Hepatocyte (in vitro differentiated cells): ENCODE data around the gene KCTD17. TPM values are rescaled to one million over a fixed set of nuclear protein-coding genes. Genes with fewer than 3 reads are reported as not detected.

Source experiments
- DNase-seq: peaks from one replicate; pipeline ENCODE4 v3.0.0-alpha.2; 2016; ENCODE audit warnings: low spot score
- H2AFZ ChIP-seq: fragments of 200-600 bp; sonication (generic); 2 replicates; pipeline ENCODE4 v1.6.0; 2016; ENCODE audit warnings: antibody characterized with exemption, mild to moderate bottlenecking
- H3K27ac ChIP-seq: fragments of 200-600 bp; sonication (generic); 2 replicates; pipeline ENCODE4 v1.5.1; 2016; ENCODE audit warnings: mild to moderate bottlenecking
- H3K27me3 ChIP-seq: fragments of 200-600 bp; sonication (generic); 2 replicates; pipeline ENCODE4 v1.6.1; 2016
- H3K36me3 ChIP-seq: fragments of 200-600 bp; sonication (generic); replicated peaks from 2 replicates; pipeline ENCODE4 v1.5.1; 2016; ENCODE audit warnings: low read depth; ENCODE audit not compliant: insufficient read depth
- H3K4me1 ChIP-seq: fragments of 200-600 bp; sonication (generic); 2 replicates; pipeline ENCODE4 v1.5.1; 2016; ENCODE audit warnings: mild to moderate bottlenecking, moderate library complexity; ENCODE audit not compliant: insufficient read depth
- H3K4me2 ChIP-seq: fragments of 200-600 bp; sonication (generic); 2 replicates; pipeline ENCODE4 v1.6.0; 2016
- H3K4me3 ChIP-seq: fragments of 200-600 bp; sonication (generic); 2 replicates; pipeline ENCODE4 v1.5.1; 2016; ENCODE audit warnings: mild to moderate bottlenecking
- H3K79me2 ChIP-seq: fragments of 200-600 bp; sonication (generic); 2 replicates; pipeline ENCODE4 v1.6.0; 2017; ENCODE audit warnings: mild to moderate bottlenecking
- H3K9me2 ChIP-seq: fragments of 200-600 bp; sonication (generic); replicated peaks from 2 replicates; pipeline ENCODE4 v1.6.0; 2017; ENCODE audit warnings: mild to moderate bottlenecking; ENCODE audit not compliant: insufficient read depth
- H3K9me3 ChIP-seq: fragments of 200-600 bp; sonication (generic); 2 replicates; pipeline ENCODE4 v1.5.1; 2016; ENCODE audit warnings: low read depth, mild to moderate bottlenecking
- H4K20me1 ChIP-seq: fragments of 200-600 bp; sonication (generic); 2 replicates; pipeline ENCODE4 v1.6.0; 2016; ENCODE audit warnings: mild to moderate bottlenecking; ENCODE audit not compliant: insufficient read depth, poor library complexity, severe bottlenecking
- CTCF ChIP-seq: fragments of 200-600 bp; sonication (generic); IDR thresholded peaks from 2 replicates; pipeline ENCODE4 v1.5.1; 2016; ENCODE audit warnings: antibody characterized with exemption, mild to moderate bottlenecking; ENCODE audit not compliant: poor library complexity
- EZH2 ChIP-seq: fragments of 200-600 bp; sonication (generic); IDR thresholded peaks from 2 replicates; pipeline ENCODE4 v1.6.1; 2016; ENCODE audit warnings: antibody characterized with exemption, mild to moderate bottlenecking, borderline replicate concordance
- EZH2phosphoT487 ChIP-seq: fragments of 200-600 bp; sonication (generic); IDR thresholded peaks from one replicate; pipeline ENCODE4 v1.6.1; 2018; ENCODE audit warnings: antibody characterized with exemption, mild to moderate bottlenecking, low read depth, moderate library complexity; ENCODE audit not compliant: unreplicated experiment, severe bottlenecking
- WGBS: methylation state at CpG from one replicate; pipeline ENCODE4 v1.1.6; 2016; ENCODE audit warnings: low lambda C conversion rate; ENCODE audit errors: missing lambda C conversion rate; 5-methylcytosine and 5-hydroxymethylcytosine counted together
- polyA plus RNA-seq: library from polyadenylated mRNA; unstranded; fragments of >200 nt; fragmentation: Nextera tagmentation; extraction: Ambion mirVana; gene quantifications from 2 replicates; pipeline ENCODE4 v1.2.1, GENCODE V29; 2016
- total RNA-seq: library from RNA; depleted of rRNA; stranded (reverse); fragments of >200 nt; gene quantifications from 2 replicates; pipeline ENCODE4 v1.2.3, GENCODE V29; 2014

Gene KCTD17
- total and polyA plus RNA-seq, 2 experiments from 2014 or later = 15.2 to 25.4 TPM

DNA sequence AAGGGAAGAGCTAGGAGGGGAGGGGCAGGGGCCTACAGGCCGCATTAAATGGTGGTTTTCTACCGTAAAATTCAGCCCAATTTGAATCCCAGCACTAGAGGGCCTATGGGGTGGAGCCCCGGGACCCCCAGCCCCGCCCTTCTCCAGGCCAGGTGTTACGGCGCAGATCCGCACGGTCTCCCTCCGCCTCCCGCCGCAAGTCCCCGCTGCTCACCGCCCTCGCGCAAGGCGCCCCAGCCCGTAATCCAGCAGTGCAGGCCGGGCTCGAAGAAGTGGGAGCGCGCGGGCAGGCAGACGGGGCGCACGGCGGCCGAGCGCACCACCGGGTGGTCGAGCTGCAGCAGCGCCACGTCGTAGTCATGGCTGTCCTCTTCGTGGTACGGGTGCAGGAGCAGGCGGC, 17.3 kb downstream of the KCTD17 start:
- 8% methylated on average over 33 of the region's 36 CpGs for WGBS
- Histone ChIP-seq H3K9me3 (no peaks in the 10 kb centered on the region), H3K4me1 (peaks cover 6% of the 10 kb centered on the region), H3K4me3 (no peak overlapping the region), H3K36me3 (no peaks in the 10 kb centered on the region), H3K27ac (no peak overlapping the region), H3K4me2 (peak overlapping the region; percentile 62), H3K27me3 (peaks cover 26% of the 10 kb centered on the region), H3K9me2 (no peaks in the 10 kb centered on the region), H4K20me1 (no peaks in the 10 kb centered on the region), H2AFZ (no peak overlapping the region), H3K79me2 (no peaks in the 10 kb centered on the region)
- TF ChIP-seq EZH2phosphoT487 (no peak), CTCF (peak; percentile 15), EZH2 (no peak)
- peak; percentile 33 for DNase-seq

- Histone ChIP-seq H3K4me1 (peaks cover 6% of the 10 kb centered on the region), H3K4me3 (no peak overlapping the region), H3K4me2 (peak overlapping the region; percentile 62), H3K27me3 (peaks cover 26% of the 10 kb centered on the region), H3K27ac (no peak overlapping the region), H3K9me2 (no peaks in the 10 kb centered on the region), H3K9me3 (no peaks in the 10 kb centered on the region), H4K20me1 (no peaks in the 10 kb centered on the region), H3K36me3 (no peaks in the 10 kb centered on the region), H2AFZ (no peak overlapping the region), H3K79me2 (no peaks in the 10 kb centered on the region)
- DNase-seq = no peak
- 75% methylated on average over 7 of the region's 11 CpGs for WGBS
- TF ChIP-seq EZH2 (no peak), CTCF (no peak), EZH2phosphoT487 (no peak)
Observed at GRCh38 chr22:37069319-37069718, 17.8 kb downstream of the KCTD17 start.

DNA sequence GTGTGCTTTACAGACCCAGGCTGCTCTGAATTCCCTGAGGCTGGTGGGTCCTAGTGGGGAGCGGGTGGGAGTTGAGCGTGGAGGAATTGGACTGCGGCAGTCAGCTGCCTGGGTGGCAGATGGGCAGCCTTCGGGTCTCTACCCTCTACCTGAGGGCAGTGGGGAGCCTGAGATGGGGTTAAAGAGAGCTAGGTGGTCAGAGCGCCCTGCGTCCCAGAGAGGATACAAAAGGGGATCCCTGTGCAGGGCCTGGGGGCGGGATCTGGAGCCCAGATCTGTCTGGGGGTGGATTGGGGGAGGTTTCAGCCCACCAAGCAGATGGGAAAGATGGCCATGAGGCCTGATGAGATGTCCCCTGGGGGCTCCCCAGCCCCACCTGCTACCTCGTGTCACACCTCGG, 18.2 kb downstream of the KCTD17 start:
- no peaks in the 10 kb centered on the region for H3K9me3 ChIP-seq
- no peaks in the 10 kb centered on the region for H3K9me2 ChIP-seq
- no peaks in the 10 kb centered on the region for H3K36me3 ChIP-seq
- H3K4me1 ChIP-seq = peaks cover 6% of the 10 kb centered on the region
- no peak for DNase-seq
- H3K79me2 ChIP-seq = no peaks in the 10 kb centered on the region
- H3K4me2 ChIP-seq = no peak overlapping the region
- H3K27ac ChIP-seq = no peak overlapping the region
- TF ChIP-seq CTCF (no peak), EZH2 (no peak), EZH2phosphoT487 (no peak)
- WGBS = 90% methylated on average over 8 of the region's 9 CpGs
- H4K20me1 ChIP-seq = no peaks in the 10 kb centered on the region
- H3K4me3 ChIP-seq = no peak overlapping the region
- H2AFZ ChIP-seq = no peak overlapping the region
- H3K27me3 ChIP-seq = peaks cover 26% of the 10 kb centered on the region

GRCh38 chr22:37070334-37070733, 18.8 kb downstream of the KCTD17 start:
- TF ChIP-seq CTCF = no peak
- no peak for TF ChIP-seq EZH2phosphoT487
- Histone ChIP-seq H3K4me1 (peaks cover 6% of the 10 kb centered on the region), H2AFZ (no peak overlapping the region), H3K4me2 (no peak overlapping the region), H3K4me3 (no peak overlapping the region), H3K9me2 (no peaks in the 10 kb centered on the region), H3K36me3 (no peaks in the 10 kb centered on the region), H3K27ac (no peak overlapping the region), H3K79me2 (no peaks in the 10 kb centered on the region), H3K27me3 (peaks cover 26% of the 10 kb centered on the region), H3K9me3 (no peaks in the 10 kb centered on the region), H4K20me1 (no peaks in the 10 kb centered on the region)
- WGBS = 86% methylated on average over 8 of the region's 8 CpGs
- DNase-seq = no peak
